K562 (cell line): ENCODE data around the gene APCDD1L. TPM values are rescaled to one million over a fixed set of nuclear protein-coding genes. Genes with fewer than 3 reads are reported as not detected.

Experiments used
- IRF2 ChIP-seq: sonication (generic); formaldehyde crosslinking; IDR thresholded peaks from 2 replicates; pipeline ENCODE4 v1.8.1; 2022; ENCODE audit warnings: mild to moderate bottlenecking, missing genetic modification reagents
- MCM5 ChIP-seq: fragments of 450-650 bp; IDR thresholded peaks from 2 replicates; pipeline ENCODE4 v1.6.1; 2016; ENCODE audit warnings: low read depth
- polyA plus RNA-seq, 8 experiments: library from polyadenylated mRNA; depleted of rRNA in 4 of 8; stranded (reverse) in 5 of 8; unstranded in 3 of 8; fragments of >200 nt; fragmentation: Nextera tagmentation in 2 of 8; fragmentation: Illumina TruSeq in 1 of 8; extraction: Ambion mirVana in 2 of 8; extraction: Trizol in 1 of 8; gene quantifications; 2 replicates each; pipeline versions ENCODE4 v1.2.1 to v1.2.3, GENCODE V29; 2011 to 2014; ENCODE audit warnings: inconsistent platforms in 1 of 8, missing spikeins in 1 of 8
- total RNA-seq, 7 experiments: library from RNA; depleted of rRNA in 6 of 7; stranded (reverse); fragments of >200 nt in 6 of 7; fragmentation: Illumina TruSeq in 2 of 7; extraction: Trizol in 2 of 7; gene quantifications; 2 replicates each; pipeline versions ENCODE4 v1.2.1 to v1.2.3, GENCODE V29; 2011 to 2021; ENCODE audit warnings: low replicate concordance in 1 of 7
- TF ChIP-seq, protein P1 (sequence below): fragments of 200-600 bp; sonication (generic); IDR thresholded peaks from one replicate; pipeline ENCODE4 v1.6.1; 2012; ENCODE audit warnings: mild to moderate bottlenecking, low read depth, low read length, inconsistent platforms

Gene APCDD1L
- total and polyA plus RNA-seq, 9 of the 15 experiments (the other 6 are each of a cell fraction or from before 2014, with no cell fraction given), result not detected

DNA sequence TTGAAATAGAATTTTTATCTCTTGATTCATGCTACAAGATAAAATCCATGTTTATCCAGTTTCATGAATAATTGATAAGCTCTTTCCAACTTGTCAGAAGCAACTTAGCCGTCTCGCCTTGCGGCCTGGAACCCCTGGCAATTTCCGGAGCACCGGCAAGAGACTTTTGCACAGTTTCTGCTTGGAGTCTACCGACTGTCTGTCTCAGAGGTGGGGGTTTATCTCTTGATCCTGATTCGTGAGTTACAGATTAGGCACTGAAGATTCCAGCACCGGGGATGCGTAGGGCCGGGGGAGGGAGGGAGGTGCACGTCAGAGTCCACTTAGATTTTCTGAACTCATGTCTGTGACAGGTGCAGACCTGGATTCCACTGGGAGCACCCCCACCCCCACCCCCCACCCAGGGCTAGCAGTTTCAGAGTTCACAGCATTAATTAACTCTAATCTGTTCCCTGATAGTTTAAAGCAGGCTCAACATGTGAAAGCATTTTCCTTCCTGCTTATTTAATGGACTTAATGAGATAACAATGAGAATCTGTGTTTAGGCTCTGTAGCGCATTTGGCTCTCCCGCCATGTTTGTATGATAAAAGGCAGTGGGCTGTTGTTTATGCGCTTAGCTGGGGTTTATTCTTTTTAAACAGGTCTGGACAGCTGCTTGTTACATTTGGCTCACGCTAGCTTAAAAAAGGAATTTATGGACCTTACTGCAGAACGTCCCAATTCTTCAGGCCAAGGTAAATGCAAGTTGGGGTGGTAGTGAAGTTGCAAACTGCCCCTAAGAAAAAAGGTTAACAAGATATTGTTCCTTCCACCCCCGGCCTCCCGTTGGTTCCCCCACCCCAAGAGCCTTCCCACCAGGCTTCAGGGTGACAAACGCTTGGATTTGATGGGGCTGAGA lies 8.1 kb upstream of the APCDD1L start (continued):
- TF ChIP-seq MCM5 (no peak), IRF2 (CRISPR knock-in tag) (no peak)
- TF ChIP-seq, protein P1, sequence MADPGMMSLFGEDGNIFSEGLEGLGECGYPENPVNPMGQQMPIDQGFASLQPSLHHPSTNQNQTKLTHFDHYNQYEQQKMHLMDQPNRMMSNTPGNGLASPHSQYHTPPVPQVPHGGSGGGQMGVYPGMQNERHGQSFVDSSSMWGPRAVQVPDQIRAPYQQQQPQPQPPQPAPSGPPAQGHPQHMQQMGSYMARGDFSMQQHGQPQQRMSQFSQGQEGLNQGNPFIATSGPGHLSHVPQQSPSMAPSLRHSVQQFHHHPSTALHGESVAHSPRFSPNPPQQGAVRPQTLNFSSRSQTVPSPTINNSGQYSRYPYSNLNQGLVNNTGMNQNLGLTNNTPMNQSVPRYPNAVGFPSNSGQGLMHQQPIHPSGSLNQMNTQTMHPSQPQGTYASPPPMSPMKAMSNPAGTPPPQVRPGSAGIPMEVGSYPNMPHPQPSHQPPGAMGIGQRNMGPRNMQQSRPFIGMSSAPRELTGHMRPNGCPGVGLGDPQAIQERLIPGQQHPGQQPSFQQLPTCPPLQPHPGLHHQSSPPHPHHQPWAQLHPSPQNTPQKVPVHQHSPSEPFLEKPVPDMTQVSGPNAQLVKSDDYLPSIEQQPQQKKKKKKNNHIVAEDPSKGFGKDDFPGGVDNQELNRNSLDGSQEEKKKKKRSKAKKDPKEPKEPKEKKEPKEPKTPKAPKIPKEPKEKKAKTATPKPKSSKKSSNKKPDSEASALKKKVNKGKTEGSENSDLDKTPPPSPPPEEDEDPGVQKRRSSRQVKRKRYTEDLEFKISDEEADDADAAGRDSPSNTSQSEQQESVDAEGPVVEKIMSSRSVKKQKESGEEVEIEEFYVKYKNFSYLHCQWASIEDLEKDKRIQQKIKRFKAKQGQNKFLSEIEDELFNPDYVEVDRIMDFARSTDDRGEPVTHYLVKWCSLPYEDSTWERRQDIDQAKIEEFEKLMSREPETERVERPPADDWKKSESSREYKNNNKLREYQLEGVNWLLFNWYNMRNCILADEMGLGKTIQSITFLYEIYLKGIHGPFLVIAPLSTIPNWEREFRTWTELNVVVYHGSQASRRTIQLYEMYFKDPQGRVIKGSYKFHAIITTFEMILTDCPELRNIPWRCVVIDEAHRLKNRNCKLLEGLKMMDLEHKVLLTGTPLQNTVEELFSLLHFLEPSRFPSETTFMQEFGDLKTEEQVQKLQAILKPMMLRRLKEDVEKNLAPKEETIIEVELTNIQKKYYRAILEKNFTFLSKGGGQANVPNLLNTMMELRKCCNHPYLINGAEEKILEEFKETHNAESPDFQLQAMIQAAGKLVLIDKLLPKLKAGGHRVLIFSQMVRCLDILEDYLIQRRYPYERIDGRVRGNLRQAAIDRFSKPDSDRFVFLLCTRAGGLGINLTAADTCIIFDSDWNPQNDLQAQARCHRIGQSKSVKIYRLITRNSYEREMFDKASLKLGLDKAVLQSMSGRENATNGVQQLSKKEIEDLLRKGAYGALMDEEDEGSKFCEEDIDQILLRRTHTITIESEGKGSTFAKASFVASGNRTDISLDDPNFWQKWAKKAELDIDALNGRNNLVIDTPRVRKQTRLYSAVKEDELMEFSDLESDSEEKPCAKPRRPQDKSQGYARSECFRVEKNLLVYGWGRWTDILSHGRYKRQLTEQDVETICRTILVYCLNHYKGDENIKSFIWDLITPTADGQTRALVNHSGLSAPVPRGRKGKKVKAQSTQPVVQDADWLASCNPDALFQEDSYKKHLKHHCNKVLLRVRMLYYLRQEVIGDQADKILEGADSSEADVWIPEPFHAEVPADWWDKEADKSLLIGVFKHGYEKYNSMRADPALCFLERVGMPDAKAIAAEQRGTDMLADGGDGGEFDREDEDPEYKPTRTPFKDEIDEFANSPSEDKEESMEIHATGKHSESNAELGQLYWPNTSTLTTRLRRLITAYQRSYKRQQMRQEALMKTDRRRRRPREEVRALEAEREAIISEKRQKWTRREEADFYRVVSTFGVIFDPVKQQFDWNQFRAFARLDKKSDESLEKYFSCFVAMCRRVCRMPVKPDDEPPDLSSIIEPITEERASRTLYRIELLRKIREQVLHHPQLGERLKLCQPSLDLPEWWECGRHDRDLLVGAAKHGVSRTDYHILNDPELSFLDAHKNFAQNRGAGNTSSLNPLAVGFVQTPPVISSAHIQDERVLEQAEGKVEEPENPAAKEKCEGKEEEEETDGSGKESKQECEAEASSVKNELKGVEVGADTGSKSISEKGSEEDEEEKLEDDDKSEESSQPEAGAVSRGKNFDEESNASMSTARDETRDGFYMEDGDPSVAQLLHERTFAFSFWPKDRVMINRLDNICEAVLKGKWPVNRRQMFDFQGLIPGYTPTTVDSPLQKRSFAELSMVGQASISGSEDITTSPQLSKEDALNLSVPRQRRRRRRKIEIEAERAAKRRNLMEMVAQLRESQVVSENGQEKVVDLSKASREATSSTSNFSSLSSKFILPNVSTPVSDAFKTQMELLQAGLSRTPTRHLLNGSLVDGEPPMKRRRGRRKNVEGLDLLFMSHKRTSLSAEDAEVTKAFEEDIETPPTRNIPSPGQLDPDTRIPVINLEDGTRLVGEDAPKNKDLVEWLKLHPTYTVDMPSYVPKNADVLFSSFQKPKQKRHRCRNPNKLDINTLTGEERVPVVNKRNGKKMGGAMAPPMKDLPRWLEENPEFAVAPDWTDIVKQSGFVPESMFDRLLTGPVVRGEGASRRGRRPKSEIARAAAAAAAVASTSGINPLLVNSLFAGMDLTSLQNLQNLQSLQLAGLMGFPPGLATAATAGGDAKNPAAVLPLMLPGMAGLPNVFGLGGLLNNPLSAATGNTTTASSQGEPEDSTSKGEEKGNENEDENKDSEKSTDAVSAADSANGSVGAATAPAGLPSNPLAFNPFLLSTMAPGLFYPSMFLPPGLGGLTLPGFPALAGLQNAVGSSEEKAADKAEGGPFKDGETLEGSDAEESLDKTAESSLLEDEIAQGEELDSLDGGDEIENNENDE, result no peak
